Sigmoid colon (tissue), 4 donors: Measurements from ENCODE around the gene EEIG2.

ENCODE experiments used
- CTCF ChIP-seq, 4 experiments: fragments of 450-650 bp in 3 of 4; fragments of 200-600 bp in 1 of 4; IDR thresholded peaks; one replicate each; pipeline ENCODE4 v1.5.1; 2016 to 2019; ENCODE audit warnings: antibody characterized with exemption in 4 of 4, mild to moderate bottlenecking in 3 of 4, moderate library complexity in 2 of 4
- POLR2A ChIP-seq, 2 donors: fragments of 450-650 bp; IDR thresholded peaks; one replicate each; pipeline ENCODE4 v1.6.1; 2016; ENCODE audit warnings: antibody characterized with exemption in 2 of 2, mild to moderate bottlenecking in 2 of 2, moderate library complexity in 2 of 2
- POLR2AphosphoS5 ChIP-seq, 4 donors: sonication (generic); formaldehyde crosslinking; IDR thresholded peaks; one replicate each; pipeline ENCODE4 v1.6.1; 2017; ENCODE audit warnings: antibody characterized with exemption in 4 of 4

DNA sequence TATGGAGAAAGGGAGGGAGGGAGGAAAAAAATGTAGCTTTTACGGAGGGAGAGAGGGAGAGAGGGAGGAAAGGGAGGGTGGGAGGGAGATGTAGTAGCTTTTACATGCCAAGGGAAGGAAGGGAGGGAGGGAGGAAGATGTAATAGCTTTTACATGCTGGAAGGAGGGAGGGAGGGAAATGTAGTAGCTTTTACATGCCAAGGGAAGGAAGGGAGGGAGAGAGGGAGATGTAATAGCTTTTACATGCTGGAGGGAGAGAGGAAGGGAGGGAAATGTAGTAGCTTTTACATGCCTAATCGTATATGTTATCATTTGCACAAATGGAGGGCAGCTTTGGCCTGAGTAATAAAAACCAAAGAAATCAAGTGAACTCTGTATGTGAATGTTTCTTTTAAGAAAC lies 35.6 kb downstream of the EEIG2 start:
- TF ChIP-seq POLR2A (IDR thresholded peaks at IDR 0.05) (no peak), CTCF (IDR thresholded peaks at IDR 0.05) (no peak), POLR2AphosphoS5 (IDR thresholded peaks at IDR 0.05) (no peak)
